ENCODE data around the gene VEZF1. TPM values are rescaled to one million over a fixed set of nuclear protein-coding genes. Genes with fewer than 3 reads are reported as not detected.

The VEZF1 gene
- total and polyA plus RNA-seq, 2 experiments from 2014 or later = 36.0 to 67.7 TPM

DNA sequence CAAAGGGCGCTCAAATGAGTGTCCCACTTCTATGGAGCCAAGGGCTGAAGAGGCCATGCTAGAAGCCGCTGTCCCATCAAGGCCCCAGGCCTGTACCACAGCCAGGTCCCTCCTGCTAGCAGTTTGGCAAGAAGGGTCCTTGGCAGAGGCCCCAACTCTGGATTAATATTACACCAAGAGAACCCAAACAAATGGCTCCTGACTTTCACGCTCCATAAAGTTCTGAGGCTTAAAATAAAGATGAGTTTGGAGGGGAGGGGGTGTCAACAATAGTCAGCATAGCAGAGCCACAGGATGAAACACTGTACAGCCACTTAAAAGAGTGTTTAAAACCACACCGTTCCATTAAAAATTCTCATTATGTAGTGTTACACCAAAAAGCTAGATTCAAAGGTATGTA is 63.4 kb downstream of the VEZF1 start:
- Histone ChIP-seq H2AFZ (no peak overlapping the region), H3F3A (replicated peaks; ENCODE audit: low read depth) (no peaks in the 10 kb centered on the region), H3K9me2 (ENCODE audit: insufficient read depth) (no peaks in the 10 kb centered on the region), H3K27ac (ENCODE audit: low read depth) (no peak overlapping the region), H3K4me2 (no peak overlapping the region), H4K20me1 (replicated peaks; ENCODE audit: insufficient read depth) (no peaks in the 10 kb centered on the region), H3K27me3 (ENCODE audit: insufficient read depth) (no peaks in the 10 kb centered on the region), H3K4me1 (ENCODE audit: insufficient read depth) (peaks cover 15% of the 10 kb centered on the region), H3K79me2 (replicated peaks; ENCODE audit: insufficient read depth) (no peaks in the 10 kb centered on the region), H3K4me3 (no peak overlapping the region), H3K36me3 (ENCODE audit: insufficient read depth) (no peaks in the 10 kb centered on the region)
- no peaks in the 10 kb centered on the region for H3K9me3 Mint-ChIP-seq
- no peaks in the 10 kb centered on the region for H3K36me3 Mint-ChIP-seq (ENCODE audit: low read depth)
- H3K4me3 Mint-ChIP-seq = no peak overlapping the region; the same call in 2 of the 3 replicates
- no peak overlapping the region for H3K27ac Mint-ChIP-seq
- TF ChIP-seq, protein P1, sequence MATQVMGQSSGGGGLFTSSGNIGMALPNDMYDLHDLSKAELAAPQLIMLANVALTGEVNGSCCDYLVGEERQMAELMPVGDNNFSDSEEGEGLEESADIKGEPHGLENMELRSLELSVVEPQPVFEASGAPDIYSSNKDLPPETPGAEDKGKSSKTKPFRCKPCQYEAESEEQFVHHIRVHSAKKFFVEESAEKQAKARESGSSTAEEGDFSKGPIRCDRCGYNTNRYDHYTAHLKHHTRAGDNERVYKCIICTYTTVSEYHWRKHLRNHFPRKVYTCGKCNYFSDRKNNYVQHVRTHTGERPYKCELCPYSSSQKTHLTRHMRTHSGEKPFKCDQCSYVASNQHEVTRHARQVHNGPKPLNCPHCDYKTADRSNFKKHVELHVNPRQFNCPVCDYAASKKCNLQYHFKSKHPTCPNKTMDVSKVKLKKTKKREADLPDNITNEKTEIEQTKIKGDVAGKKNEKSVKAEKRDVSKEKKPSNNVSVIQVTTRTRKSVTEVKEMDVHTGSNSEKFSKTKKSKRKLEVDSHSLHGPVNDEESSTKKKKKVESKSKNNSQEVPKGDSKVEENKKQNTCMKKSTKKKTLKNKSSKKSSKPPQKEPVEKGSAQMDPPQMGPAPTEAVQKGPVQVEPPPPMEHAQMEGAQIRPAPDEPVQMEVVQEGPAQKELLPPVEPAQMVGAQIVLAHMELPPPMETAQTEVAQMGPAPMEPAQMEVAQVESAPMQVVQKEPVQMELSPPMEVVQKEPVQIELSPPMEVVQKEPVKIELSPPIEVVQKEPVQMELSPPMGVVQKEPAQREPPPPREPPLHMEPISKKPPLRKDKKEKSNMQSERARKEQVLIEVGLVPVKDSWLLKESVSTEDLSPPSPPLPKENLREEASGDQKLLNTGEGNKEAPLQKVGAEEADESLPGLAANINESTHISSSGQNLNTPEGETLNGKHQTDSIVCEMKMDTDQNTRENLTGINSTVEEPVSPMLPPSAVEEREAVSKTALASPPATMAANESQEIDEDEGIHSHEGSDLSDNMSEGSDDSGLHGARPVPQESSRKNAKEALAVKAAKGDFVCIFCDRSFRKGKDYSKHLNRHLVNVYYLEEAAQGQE (IDR thresholded peaks at IDR 0.05; ENCODE audit: unreplicated experiment) = no peak
- TF ChIP-seq, protein P2, sequence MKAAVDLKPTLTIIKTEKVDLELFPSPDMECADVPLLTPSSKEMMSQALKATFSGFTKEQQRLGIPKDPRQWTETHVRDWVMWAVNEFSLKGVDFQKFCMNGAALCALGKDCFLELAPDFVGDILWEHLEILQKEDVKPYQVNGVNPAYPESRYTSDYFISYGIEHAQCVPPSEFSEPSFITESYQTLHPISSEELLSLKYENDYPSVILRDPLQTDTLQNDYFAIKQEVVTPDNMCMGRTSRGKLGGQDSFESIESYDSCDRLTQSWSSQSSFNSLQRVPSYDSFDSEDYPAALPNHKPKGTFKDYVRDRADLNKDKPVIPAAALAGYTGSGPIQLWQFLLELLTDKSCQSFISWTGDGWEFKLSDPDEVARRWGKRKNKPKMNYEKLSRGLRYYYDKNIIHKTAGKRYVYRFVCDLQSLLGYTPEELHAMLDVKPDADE (IDR thresholded peaks at IDR 0.05) = no peak
- TF ChIP-seq NANOG (IDR thresholded peaks at IDR 0.05; ENCODE audit: borderline replicate concordance) = no peak
- DNase-seq (ENCODE audit: low spot score) (no peak), ATAC-seq (no peak)
- H3K4me1 Mint-ChIP-seq = peaks cover 36% of the 10 kb centered on the region
- H3K27me3 Mint-ChIP-seq (ENCODE audit: insufficient read depth, low read depth, poor library complexity) = peaks cover 19% of the 10 kb centered on the region

Small RNA genes lying within 50 kb of the gene (small RNA-seq; reads per million reads assigned to genes)
- not detected for gene AC015813.4 (ENCODE audit: low replicate concordance)

Other genes with a start within 250 kb of the VEZF1 start
- not detected in 2 replicates for gene CCDC182, start 243.0 kb downstream of the VEZF1 start, total RNA-seq (2014; rRNA removed; shearing (Covaris generic))
- gene CCDC182, start 243.0 kb downstream of the VEZF1 start, polyA plus RNA-seq (2016; fragmentation: Nextera tagmentation; extraction: Ambion mirVana) = not detected in 2 replicates
- 38.0 and 53.2 TPM in 2 replicates for gene MRPS23, start 138.2 kb downstream of the VEZF1 start, total RNA-seq (2014; rRNA removed; shearing (Covaris generic))
- gene MRPS23, start 138.2 kb downstream of the VEZF1 start, polyA plus RNA-seq (2016; fragmentation: Nextera tagmentation; extraction: Ambion mirVana) = 65.5 and 74.5 TPM in 2 replicates
- gene CUEDC1, start 32.8 kb downstream of the VEZF1 start, total RNA-seq (2014; rRNA removed; shearing (Covaris generic)) = 3.0 and 3.3 TPM in 2 replicates
- 7.7 and 11.3 TPM in 2 replicates for gene CUEDC1, start 32.8 kb downstream of the VEZF1 start, polyA plus RNA-seq (2016; fragmentation: Nextera tagmentation; extraction: Ambion mirVana)
- 584 and 639 TPM in 2 replicates for gene SRSF1, start 19.0 kb upstream of the VEZF1 start, total RNA-seq (2014; rRNA removed; shearing (Covaris generic))
- 373 and 413 TPM in 2 replicates for gene SRSF1, start 19.0 kb upstream of the VEZF1 start, polyA plus RNA-seq (2016; fragmentation: Nextera tagmentation; extraction: Ambion mirVana)
- gene DYNLL2, start 95.2 kb upstream of the VEZF1 start, total RNA-seq (2014; rRNA removed; shearing (Covaris generic)) = 29.0 and 30.0 TPM in 2 replicates
- gene DYNLL2, start 95.2 kb upstream of the VEZF1 start, polyA plus RNA-seq (2016; fragmentation: Nextera tagmentation; extraction: Ambion mirVana) = 5.1 and 5.5 TPM in 2 replicates
- 0.08 and 0.10 TPM in 2 replicates for gene OR4D1, start 160.1 kb upstream of the VEZF1 start, total RNA-seq (2014; rRNA removed; shearing (Covaris generic))
- 0.37 and 0.50 TPM in 2 replicates for gene OR4D1, start 160.1 kb upstream of the VEZF1 start, polyA plus RNA-seq (2016; fragmentation: Nextera tagmentation; extraction: Ambion mirVana)
- gene OR4D2, start 178.7 kb upstream of the VEZF1 start, total RNA-seq (2014; rRNA removed; shearing (Covaris generic)) = not detected in 2 replicates
- gene OR4D2, start 178.7 kb upstream of the VEZF1 start, polyA plus RNA-seq (2016; fragmentation: Nextera tagmentation; extraction: Ambion mirVana) = not detected in 2 replicates
- gene EPX, start 204.5 kb upstream of the VEZF1 start, total RNA-seq (2014; rRNA removed; shearing (Covaris generic)) = 0.10 TPM in 1 of 2 replicates, not detected in the other
- gene EPX, start 204.5 kb upstream of the VEZF1 start, polyA plus RNA-seq (2016; fragmentation: Nextera tagmentation; extraction: Ambion mirVana) = not detected in 2 replicates
- gene MKS1, start 231.0 kb upstream of the VEZF1 start, total RNA-seq (2014; rRNA removed; shearing (Covaris generic)) = 17.4 and 21.6 TPM in 2 replicates
- gene MKS1, start 231.0 kb upstream of the VEZF1 start, polyA plus RNA-seq (2016; fragmentation: Nextera tagmentation; extraction: Ambion mirVana) = 11.9 and 14.0 TPM in 2 replicates

Data from GM23338 (cell line).